22Rv1 (cell line): Measurements from ENCODE around the gene SLC7A9.
"Not testable (repeated sequence)": the region's sequence is repeated elsewhere in the genome, so short reads cannot be mapped to it uniquely, and the experiment has no call there.

Experiments used
- H3K27ac ChIP-seq: fragments of 450-650 bp; 2 replicates; pipeline ENCODE4 v1.5.1; 2017
- ZFX ChIP-seq: fragments of 450-650 bp; IDR thresholded peaks from 2 replicates; pipeline ENCODE4 v1.6.1; 2017; ENCODE audit warnings: antibody characterized with exemption, borderline replicate concordance
- TF ChIP-seq, protein P1 (sequence below): fragments of 450-650 bp; IDR thresholded peaks from 2 replicates; pipeline ENCODE4 v1.5.1; 2017; ENCODE audit warnings: mild to moderate bottlenecking

The SLC7A9 gene

GRCh38 chr19:32789429-32789828, 80.1 kb downstream of the SLC7A9 start:
- TF ChIP-seq, protein P1, sequence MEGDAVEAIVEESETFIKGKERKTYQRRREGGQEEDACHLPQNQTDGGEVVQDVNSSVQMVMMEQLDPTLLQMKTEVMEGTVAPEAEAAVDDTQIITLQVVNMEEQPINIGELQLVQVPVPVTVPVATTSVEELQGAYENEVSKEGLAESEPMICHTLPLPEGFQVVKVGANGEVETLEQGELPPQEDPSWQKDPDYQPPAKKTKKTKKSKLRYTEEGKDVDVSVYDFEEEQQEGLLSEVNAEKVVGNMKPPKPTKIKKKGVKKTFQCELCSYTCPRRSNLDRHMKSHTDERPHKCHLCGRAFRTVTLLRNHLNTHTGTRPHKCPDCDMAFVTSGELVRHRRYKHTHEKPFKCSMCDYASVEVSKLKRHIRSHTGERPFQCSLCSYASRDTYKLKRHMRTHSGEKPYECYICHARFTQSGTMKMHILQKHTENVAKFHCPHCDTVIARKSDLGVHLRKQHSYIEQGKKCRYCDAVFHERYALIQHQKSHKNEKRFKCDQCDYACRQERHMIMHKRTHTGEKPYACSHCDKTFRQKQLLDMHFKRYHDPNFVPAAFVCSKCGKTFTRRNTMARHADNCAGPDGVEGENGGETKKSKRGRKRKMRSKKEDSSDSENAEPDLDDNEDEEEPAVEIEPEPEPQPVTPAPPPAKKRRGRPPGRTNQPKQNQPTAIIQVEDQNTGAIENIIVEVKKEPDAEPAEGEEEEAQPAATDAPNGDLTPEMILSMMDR, result no peak
- no peak for TF ChIP-seq ZFX
- H3K27ac ChIP-seq, result no peak overlapping the region

DNA sequence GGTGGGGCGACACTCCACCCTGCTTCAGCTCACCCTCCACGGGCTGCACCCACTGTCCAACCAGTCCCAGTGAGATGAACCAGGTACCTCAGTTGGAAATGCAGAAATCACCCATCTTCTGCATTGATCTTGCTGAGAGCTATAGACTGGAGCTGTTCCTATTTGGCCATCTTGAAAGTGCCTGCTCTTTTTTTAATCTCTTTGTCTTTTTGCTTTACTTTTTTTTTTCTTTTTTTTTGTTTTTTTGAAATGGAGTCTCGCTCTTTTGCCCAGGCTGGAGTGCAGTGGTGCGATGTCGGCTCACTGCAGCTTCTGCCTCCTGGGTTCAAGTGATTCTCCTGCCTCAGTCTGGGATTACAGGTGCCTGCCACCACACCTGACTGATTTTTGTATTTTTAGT, 81.7 kb downstream of the SLC7A9 start:
- H3K27ac ChIP-seq, result not testable (repeated sequence)

DNA sequence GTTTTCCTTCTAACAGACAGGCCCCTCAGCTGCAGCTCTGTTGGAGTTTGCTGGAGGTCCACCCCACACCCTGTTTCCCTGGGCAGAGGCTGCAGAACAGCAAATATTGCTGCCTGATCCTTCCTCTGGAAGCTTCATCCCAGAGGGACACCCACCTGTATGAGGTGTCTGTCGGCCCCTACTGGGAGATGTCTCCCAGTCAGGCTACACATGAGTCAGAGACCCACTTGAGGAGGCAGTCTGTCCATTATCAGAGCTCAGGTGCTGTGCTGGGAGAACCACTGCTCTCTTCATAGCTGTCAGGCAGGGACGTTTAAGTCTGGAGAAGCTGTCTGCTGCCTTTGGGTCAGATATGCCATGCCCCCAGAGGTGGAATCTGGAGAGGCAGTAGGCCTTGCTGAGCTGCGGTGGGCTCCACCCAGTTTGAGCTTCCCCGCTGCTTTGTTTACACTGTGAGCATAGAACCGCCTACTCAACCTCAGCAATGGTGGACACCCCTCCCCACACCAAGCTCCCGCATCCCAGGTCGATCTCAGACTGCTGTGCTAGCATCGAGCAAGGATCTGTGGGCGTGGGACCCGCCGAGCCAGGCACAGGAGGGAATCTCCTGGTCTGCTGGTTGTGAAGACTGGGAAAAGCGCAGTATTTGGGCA, 82.3 kb downstream of the SLC7A9 start:
- not testable (repeated sequence) for H3K27ac ChIP-seq

GRCh38 chr19:32782089-32782488, 87.5 kb downstream of the SLC7A9 start:
- H3K27ac ChIP-seq, result not testable (repeated sequence)

- no peak overlapping the region for H3K27ac ChIP-seq
- no peak for TF ChIP-seq ZFX
- TF ChIP-seq, protein P1, result no peak
Measured at GRCh38 chr19:32781280-32781679, 88.3 kb downstream of the SLC7A9 start.
